DMS114 treated with DMSO at 0.1 percent for 48 hours (cell line): Measurements from ENCODE around the gene MICOS13.
"Not testable (repeated sequence)": the region's sequence is repeated elsewhere in the genome, so short reads cannot be mapped to it uniquely, and the experiment has no call there.

Experiments
- DNase-seq: peaks from one replicate; lab custom pipeline; 2025; ENCODE audit not compliant: unreplicated experiment; lab: John Stamatoyannopoulos, UW

MICOS13 gene

GRCh38 chr19:5700455-5701092, 20.3 kb upstream of the MICOS13 start:
- DNase-seq = no peak

DNA sequence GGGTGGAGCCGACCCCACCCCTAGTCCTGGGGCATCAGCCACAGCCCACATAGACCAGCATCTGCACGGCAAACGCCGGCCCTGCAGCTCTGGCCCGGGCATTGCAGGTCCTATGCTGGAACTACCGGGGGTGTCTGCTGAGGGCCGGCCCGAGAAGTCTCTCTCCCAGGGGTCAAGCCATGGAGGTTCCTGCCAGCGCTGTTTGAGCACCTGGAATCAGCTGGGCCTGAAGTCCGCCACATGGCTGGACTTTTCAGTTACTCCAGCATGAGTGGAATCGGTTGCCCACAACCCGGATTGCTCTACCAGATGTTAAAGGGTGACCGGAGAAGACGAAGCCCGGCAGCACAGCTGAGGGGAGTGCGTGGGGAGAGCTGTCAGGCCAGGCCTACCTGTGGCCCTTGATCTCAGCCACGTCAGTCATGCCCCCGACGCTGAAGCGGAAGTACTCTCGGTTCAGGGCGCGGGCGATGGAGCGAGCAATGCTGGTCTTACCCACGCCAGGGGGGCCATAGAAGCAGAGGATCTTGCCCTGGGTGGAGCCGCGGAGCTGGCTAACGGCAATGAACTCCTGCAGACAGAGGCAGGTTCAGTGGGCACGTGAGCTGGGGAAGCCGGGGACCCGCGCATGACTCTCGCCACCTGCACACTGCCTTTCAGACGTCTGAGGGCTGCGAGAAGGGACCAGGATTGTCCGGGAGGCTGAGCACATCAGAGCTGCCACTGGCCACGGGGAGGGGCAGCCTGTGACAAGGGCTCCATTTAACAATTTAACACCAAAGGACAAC, 18.5 kb upstream of the MICOS13 start:
- no peak for DNase-seq

GRCh38 chr19:5697890-5698634, 17.7 kb upstream of the MICOS13 start:
- DNase-seq = no peak

- DNase-seq = no peak
Measured at GRCh38 chr19:5697022-5697889, 16.9 kb upstream of the MICOS13 start.

DNA sequence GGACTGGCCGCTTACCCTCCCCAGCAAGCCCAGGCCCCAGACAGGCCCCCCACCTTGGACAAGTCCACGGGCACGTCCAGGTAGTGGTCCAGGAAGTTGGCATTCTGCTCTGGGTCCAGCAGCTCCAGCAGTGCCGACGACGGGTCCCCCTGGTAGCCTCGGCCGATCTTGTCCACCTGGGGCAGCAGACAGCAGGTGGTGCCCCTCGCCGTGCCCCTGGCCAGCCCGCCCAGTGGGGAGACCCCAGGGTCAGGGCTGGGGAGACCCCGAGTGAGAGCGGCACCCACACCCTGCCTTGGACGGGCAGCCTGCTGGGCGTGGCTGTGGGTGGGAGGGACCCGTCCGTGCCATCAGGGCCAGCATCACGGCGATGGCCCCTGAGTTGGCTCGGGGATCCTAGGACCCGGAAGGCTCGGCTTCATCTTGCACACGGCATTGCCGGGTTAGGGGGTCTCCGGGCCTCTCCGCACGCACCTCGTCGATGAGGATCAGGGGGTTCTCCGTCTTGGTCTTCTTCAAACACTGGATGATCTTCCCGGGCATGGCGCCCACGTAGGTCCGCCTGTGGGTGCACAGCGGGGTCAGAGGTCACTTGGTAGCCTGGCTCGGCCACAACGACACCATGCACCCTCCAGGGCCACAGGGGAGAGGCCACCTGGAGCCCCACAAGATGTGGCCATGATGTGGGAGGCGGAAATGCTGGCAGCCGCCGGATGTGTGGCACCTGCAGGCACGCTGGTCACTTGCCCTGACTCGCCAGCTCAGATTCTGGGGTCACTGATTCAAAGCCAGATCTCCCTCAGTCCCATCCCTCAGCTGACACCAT, 16.1 kb upstream of the MICOS13 start:
- DNase-seq = no peak

GRCh38 chr19:5695649-5696195, 15.4 kb upstream of the MICOS13 start:
- no peak for DNase-seq

GRCh38 chr19:5694956-5695648, 14.8 kb upstream of the MICOS13 start:
- DNase-seq = no peak

- DNase-seq = no peak
Measured at GRCh38 chr19:5694167-5694955, 14.0 kb upstream of the MICOS13 start.

DNA sequence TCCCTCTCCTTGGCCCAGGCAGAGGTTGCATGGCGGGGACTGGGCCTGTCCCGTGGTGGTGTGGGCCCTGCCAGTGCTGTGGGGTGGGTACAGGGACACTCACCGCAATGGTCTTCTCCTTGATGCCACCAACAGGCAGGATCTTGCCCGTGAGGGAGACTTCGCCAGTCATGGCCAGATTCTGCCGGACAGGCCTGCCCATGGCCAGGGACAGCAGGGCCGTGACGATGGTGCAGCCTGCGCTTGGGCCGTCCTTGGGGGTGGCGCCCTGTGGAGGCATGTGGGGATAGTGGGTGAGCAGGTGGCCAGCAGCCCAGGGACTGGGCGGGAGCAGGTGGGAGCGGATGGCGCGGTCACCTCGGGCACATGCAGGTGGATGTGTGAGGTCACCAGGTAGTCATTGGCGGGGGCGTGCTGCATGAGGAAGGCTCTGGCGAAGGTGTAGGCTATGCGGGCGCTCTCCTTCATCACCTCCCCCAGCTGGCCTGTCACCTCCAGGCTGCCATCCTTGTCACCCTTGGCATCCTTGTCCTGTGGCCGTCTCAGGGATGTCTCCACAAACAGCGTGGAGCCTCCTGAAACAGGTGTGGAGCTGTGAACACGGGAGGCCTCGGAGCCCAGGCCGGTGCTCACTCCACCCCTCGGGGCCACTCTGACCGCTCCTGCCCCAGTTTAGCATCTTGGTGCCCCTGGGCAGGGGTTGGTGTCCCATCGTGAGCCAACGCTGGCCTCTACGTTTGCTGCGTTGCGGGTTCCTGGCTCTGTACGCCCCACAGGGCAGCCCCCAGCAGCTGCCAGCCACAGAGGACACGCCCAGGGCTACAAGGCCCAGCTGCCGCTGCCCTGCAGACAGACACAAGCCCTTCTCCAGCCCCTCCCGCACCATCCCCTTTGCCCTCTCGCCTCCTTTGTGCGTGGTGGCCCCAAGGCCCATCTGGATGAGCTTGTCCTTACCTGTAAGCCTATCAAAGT, 13.2 kb upstream of the MICOS13 start:
- no peak for DNase-seq

GRCh38 chr19:5692723-5693194, 12.4 kb upstream of the MICOS13 start:
- DNase-seq = no peak

DNA sequence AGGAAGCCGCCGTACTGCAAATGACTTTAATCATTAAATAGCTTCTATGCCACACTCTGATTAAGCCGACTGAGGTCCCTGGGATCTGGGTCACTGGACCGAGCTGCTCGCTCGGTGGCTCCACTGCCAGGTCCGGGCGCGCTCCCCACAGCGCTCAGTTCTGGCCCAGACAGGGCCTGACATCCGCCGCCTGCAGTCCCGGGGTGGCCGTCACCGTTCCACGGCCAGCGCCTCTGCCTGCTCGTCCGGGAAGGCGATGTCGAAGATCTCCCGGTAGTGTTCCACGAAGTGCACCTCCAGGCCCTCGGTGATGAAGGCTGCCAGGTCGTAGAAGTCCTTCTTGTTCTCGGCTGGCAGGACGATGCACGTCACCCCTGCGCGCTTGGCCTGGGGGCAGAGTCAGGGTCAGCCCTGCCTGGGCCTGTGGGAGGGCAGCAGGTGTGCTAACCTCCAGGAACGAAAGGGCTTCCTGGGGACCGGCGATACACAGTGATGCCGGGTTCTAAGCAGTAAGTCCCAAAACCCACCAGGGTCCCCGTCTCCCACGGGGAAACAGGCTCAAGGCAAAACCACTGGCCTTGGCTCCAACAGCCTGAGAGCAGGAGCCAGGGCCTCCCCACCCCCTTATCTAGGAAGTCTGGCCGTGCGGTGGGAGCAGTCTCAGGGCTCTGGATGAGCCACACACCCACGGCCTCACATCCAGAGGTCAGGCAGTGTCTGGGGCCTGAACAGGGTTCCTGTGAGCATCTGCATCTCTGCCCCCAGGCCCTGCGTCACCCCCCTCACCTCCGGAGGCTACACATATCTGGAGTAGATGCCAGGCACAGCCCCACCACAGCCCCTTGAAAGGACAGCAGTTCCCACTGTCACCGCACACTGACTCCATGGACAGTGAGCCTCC, 11.8 kb upstream of the MICOS13 start:
- DNase-seq = no peak

DNA sequence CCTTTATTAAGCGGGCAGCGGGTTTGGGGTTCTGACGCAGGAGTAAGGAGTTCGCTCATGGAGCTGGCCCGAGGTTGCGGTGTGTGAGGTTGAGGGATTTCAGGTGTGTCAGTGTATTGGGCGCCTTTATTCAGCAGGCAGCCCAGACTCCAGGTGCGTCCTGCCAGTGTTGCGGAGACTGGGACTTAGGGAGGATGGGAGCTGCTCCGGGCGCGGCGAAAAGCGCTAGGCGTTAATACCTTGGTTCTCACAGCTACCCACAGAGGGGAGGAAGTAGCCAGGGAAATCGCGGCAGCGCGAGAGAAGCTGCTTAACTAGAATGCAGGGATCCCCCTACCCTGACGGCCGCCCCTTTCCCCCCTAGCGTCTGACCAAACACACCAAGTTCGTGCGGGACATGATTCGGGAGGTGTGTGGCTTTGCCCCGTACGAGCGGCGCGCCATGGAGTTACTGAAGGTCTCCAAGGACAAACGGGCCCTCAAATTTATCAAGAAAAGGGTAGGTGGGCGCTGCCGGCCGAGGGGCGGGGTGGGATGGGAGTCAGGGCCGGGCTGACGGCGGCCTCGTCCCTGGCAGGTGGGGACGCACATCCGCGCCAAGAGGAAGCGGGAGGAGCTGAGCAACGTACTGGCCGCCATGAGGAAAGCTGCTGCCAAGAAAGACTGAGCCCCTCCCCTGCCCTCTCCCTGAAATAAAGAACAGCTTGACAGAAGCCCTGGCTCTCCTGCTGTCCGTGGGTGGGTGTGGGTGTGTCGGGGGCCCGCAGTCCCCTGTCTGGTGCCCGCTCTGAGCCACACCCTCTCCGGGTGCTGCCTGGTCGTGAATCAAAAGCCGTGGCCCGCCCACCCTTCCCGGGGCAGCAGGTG, 10.9 kb upstream of the MICOS13 start:
- DNase-seq = no peak

GRCh38 chr19:5690125-5690954, 10.0 kb upstream of the MICOS13 start, which contains the start of gene RPL36:
TSS of gene RPL36 (plus strand) at chr19:5690295. CDS start at chr19:5690508, 213 bp downstream.
- DNase-seq = peak; percentile 78

DNA sequence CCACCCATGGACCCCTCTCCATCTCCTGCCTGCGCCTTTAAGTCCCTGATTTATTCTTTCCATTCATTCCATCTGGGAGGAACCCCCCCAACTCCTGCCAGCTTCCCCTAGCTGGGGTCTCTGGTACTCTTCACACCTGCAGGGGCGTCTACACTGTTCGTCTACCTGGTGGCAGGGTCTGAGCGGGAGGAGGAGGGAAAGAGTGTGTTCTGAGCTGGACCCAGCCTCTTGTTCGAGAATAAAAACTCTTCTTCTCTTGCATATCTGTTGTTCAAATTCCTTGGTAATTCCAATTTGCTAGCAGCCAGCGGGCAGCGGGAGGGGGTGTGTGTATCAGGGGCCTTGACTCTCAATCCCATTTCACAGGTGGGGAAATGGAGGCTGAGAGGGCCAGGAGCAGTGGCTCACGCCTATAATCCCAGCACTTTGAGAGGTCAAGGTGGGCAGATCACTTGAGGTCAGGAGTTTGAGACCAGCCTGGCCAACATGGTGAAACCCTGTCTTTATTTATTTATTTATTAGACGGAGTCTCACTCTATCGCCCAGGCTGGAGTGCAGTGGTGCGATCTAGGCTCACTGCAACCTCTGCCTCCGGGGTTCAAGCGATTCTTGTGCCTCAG, 8.1 kb upstream of the MICOS13 start:
- DNase-seq = not testable (repeated sequence)
